Liver (tissue), 3 donors: ENCODE data around the gene BCAS4.

ENCODE experiments used
- EGR1 ChIP-seq, 2 donors: IDR thresholded peaks; 2 replicates each; pipeline ENCODE4 v1.6.1; 2016 to 2018; ENCODE audit warnings: antibody characterized with exemption in 2 of 2, low read depth in 2 of 2
- GABPA ChIP-seq, 2 donors: IDR thresholded peaks in 1 of 2; conservative IDR thresholded peaks in 1 of 2; 2 replicates each; pipeline ENCODE4 v1.6.1; 2016; ENCODE audit warnings: antibody characterized with exemption in 2 of 2, mild to moderate bottlenecking in 1 of 2, moderate library complexity in 1 of 2
- HNF4A ChIP-seq, 2 donors: conservative IDR thresholded peaks; 2 replicates each; pipeline ENCODE4 v1.6.1; 2016; ENCODE audit warnings: antibody characterized with exemption in 2 of 2, mild to moderate bottlenecking in 2 of 2
- MAX ChIP-seq: IDR thresholded peaks from 2 replicates; pipeline ENCODE4 v1.6.1; 2016; ENCODE audit warnings: antibody characterized with exemption
- RAD21 ChIP-seq, 2 donors: IDR thresholded peaks; 2 replicates each; pipeline ENCODE4 v1.6.1; 2016; ENCODE audit warnings: antibody characterized with exemption in 2 of 2, mild to moderate bottlenecking in 2 of 2
- REST ChIP-seq: IDR thresholded peaks from 2 replicates; pipeline ENCODE4 v1.6.1; 2016; ENCODE audit warnings: antibody characterized with exemption, mild to moderate bottlenecking
- SP1 ChIP-seq: IDR thresholded peaks from 2 replicates; pipeline ENCODE4 v1.6.1; 2018; ENCODE audit warnings: antibody characterized with exemption, mild to moderate bottlenecking
- YY1 ChIP-seq: IDR thresholded peaks from 2 replicates; pipeline ENCODE4 v1.6.1; 2016; ENCODE audit warnings: antibody characterized with exemption, mild to moderate bottlenecking
- TF ChIP-seq, protein P1 (sequence below): fragments of 150-350 bp; IDR thresholded peaks from 2 replicates; pipeline ENCODE4 v1.5.1; 2017; ENCODE audit warnings: improper control_type of control experiment, low read depth, low read length; ENCODE audit not compliant: missing input control
- TF ChIP-seq, protein P2 (sequence below): IDR thresholded peaks from 2 replicates; pipeline ENCODE4 v1.6.1; 2016; ENCODE audit warnings: antibody characterized with exemption
- donor health status: healthy.
- donor health status: healthy.

DNA sequence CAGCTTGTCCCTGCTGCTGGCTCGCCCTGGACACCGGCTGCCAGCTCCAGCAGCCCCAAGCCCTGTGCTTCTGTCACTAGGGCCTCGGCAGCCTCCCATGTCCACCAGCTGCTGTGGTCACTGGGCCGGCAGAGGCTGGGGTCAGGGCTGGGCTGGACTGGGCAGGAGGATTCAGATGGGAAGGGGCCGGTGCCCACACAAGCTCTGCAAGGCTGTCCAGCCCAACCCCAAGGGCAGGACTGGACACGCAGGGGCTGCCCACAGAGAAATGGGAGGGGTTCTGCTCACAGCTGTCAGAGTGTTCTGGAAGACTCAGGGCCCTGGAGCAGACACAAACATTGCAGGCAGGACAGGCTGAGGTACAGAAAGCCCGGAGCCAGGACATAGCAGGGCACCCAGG, 70.7 kb downstream of the BCAS4 start:
- TF ChIP-seq, protein P1, sequence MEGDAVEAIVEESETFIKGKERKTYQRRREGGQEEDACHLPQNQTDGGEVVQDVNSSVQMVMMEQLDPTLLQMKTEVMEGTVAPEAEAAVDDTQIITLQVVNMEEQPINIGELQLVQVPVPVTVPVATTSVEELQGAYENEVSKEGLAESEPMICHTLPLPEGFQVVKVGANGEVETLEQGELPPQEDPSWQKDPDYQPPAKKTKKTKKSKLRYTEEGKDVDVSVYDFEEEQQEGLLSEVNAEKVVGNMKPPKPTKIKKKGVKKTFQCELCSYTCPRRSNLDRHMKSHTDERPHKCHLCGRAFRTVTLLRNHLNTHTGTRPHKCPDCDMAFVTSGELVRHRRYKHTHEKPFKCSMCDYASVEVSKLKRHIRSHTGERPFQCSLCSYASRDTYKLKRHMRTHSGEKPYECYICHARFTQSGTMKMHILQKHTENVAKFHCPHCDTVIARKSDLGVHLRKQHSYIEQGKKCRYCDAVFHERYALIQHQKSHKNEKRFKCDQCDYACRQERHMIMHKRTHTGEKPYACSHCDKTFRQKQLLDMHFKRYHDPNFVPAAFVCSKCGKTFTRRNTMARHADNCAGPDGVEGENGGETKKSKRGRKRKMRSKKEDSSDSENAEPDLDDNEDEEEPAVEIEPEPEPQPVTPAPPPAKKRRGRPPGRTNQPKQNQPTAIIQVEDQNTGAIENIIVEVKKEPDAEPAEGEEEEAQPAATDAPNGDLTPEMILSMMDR = no peak
- no peak for TF ChIP-seq HNF4A (conservative IDR thresholded peaks at IDR 0.05)
- TF ChIP-seq EGR1 (IDR thresholded peaks at IDR 0.05; ENCODE audit: low read depth in 2 of 2) = no peak
- no peak for TF ChIP-seq RAD21 (IDR thresholded peaks at IDR 0.05)
- TF ChIP-seq GABPA (IDR thresholded peaks at IDR 0.05 in 1 of 2, conservative IDR thresholded peaks at IDR 0.05 in 1 of 2) = no peak
- TF ChIP-seq REST = no peak
- TF ChIP-seq YY1 = no peak
- TF ChIP-seq, protein P2, sequence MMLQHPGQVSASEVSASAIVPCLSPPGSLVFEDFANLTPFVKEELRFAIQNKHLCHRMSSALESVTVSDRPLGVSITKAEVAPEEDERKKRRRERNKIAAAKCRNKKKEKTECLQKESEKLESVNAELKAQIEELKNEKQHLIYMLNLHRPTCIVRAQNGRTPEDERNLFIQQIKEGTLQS = no peak
- TF ChIP-seq MAX = no peak
- no peak for TF ChIP-seq SP1
